Central memory CD4-positive, alpha-beta T cell (primary cell): ENCODE measurements around the gene ADGRV1.

Experiments
- DNase-seq: peaks from one replicate; pipeline ENCODE4 v3.0.0; 2022

ADGRV1 gene

DNA sequence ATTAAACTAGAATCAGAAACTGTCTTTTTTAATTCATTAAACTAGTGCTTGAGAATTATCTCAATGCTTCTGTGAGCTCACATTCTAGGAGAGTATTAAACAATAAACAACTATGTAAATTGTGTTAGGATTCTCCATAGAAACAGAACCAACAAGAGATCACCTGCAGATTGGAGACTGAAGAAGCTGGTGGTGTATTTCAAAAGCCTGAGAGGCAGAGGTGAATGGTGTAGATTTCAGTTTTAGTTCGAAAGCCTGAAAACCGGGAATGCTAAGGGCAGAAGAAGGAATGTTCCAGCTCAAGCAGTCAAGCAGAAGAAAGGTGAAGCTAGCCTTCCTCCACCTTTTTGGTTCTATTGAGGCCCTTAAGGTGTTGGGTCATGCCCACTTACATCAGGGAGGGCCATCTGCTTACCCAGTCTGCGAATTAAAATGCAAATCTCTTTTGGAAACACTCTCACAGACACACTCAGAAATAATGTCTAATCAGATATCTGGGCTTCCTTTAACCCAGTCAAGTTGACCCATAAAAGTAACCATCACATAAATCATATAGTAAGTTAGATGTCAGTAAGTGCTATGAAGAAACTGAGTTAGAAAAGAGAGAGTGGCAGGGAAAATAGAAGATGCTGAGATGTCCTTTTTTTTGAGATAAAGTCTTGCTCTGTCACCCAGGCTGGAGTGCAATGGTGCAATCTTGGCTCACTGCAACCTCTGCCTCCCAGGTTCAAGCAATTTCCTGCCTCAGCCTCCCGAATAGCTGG is 533.1 kb downstream of the ADGRV1 start:
- DNase-seq: no peak

- no peak for DNase-seq
Observed at GRCh38 chr5:91092859-91093783, 534.5 kb downstream of the ADGRV1 start.

- no peak for DNase-seq
Observed at GRCh38 chr5:91095313-91095712, 536.7 kb downstream of the ADGRV1 start.

- DNase-seq: no peak
Observed at GRCh38 chr5:91095786-91096385, 537.3 kb downstream of the ADGRV1 start.

GRCh38 chr5:91098541-91098940 is 539.9 kb downstream of the ADGRV1 start:
- DNase-seq: no peak

DNA sequence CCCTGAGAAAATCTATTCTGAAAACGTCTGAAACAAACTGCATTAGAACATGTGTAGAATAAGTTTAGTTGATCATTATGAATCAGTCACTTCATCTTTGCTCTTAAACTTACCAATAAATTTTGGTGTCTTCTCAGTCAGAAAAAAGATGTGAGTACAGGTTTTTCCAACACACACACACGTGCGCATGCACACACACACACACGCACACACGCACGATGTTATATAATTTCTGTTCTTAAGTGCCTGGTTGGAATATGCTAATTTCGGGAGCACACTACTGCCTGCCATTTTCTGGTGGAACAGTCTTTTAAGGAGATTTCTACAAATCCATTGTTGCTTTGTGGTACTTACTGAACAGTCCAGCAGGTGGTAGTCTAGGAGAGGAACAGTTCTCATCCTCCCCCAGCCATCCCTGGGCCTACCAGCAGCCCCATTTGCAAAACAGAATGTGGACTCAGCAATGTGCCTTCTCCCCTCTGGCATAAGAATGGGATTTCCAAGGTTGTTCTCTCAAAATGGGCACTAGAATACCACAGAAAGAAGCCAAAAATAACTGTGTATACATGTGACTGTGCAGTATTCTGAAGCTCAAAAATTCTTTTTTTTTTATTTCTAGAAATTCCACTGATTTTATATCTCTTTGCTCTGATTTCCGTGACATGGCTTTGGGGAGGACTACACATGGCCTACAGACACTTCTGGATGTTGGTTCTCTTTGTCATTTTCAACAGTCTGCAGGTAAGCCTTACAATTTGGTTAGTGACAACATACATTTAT is 543.2 kb downstream of the ADGRV1 start:
- peak; percentile 18 for DNase-seq

GRCh38 chr5:91103353-91104061 is 544.9 kb downstream of the ADGRV1 start:
- DNase-seq: no peak

GRCh38 chr5:91104062-91104448 is 545.5 kb downstream of the ADGRV1 start:
- DNase-seq: no peak

DNA sequence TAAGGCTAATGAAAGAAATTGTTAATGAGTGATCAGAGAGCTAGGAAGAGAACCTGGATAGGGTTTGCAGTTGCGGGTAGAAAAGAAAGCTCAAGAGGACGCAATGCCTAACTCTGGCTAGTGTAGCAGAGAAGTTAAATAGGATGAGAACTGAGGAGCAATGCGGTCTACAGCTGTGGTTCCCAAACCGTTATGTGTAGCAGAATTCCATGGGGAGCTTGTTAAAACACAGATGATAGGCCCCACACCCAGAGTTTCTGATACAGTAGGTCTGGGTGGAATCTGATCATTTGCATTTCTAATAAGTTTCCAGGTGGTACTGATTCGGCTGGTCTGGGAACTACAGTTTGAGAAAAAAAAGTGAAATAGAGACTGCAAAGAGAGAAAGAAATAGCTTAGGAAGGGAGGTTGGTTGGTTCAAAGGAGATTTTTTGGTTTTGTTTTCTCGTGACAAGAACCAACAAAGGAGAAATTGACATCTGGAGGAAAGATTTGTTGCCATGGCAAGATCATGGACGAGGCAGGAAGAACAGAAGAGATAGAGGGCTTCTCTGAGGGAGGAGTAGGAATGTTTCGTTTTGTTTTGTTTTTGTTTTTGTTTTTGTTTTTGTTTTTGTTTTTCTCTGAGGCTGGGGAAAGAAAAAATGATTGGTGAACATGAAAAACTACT is 548.4 kb downstream of the ADGRV1 start:
- no peak for DNase-seq

GRCh38 chr5:91109634-91110033 is 551.0 kb downstream of the ADGRV1 start:
- DNase-seq: no peak

DNA sequence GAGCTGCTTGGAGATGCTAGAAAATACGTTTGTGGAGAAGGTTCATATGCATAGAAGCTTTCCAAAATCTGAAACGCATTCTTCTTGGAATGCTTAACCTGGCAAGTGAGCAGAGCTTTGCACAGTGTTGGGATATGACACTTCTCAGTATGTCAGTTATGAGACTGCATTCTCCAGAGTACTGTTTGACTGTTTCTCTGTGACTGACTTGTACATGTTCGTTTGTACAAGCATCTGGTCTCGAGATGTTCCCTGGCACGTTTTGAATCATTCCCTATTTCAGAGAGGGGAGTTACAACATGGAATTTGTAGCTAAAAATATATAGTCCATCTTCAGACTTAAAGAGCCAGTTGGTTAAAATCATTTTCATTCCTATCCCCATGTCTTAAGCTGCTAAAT is 552.1 kb downstream of the ADGRV1 start:
- DNase-seq: no peak

DNA sequence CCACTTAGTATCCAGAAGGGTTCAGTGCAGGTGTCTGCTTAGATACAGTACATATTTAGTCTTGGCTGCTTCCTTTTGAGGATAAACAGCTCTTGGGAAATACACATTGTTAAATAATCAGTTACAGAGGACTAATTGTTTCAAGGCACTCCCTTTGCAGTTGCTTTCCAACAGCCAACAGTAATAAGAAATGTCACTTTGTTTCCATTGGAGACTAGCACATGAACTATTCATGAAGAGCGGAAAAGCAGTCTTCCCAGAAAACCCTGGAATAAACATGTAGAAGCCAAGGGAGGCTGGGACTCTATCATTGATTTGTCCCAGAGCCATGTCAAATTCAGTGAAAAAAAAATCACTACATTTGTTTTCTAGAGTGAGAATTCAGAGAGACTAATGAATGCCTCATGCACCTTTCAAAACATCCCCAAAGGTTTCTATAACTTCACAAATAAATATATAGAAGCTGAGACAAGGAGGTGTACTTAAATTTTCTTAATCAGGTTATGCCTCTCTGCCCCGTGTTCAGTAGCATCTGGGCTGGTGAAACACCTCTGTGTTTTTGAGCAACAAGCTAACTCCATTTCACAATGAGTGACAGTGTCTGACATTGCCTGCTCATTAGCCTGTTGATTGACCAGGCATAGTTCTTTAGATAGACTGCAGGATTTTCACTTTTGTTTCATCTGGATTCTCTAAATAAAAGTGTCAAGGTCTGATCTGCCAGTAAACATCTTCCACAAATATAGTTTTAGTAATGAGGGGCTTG is 553.1 kb downstream of the ADGRV1 start:
- DNase-seq: no peak

- no peak for DNase-seq
Observed at GRCh38 chr5:91114658-91115057, 556.1 kb downstream of the ADGRV1 start.

- no peak for DNase-seq
Observed at GRCh38 chr5:91118354-91118753, 559.8 kb downstream of the ADGRV1 start.

- no peak for DNase-seq
Observed at GRCh38 chr5:91118796-91119195, 560.2 kb downstream of the ADGRV1 start.

DNA sequence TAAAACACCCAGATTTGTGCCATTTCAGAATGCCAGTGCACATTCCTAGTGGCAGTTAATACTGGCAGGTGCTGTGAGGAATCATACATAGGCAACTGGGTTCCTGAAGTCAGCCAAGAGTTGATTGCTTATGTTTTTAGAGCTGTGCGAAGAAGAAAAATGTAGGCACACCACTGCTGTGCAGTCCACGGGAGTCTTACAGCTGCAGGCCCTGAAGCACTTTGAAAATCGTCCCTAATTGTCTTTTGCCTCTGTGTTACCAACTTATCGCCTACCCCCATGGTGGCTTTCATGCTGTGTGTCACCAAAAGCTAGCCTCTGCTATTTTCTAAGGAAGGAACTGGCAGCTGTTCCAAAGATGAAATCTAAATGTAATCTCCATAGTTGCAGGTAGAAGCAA is 560.6 kb downstream of the ADGRV1 start:
- DNase-seq: no peak

GRCh38 chr5:91119981-91120850 is 561.6 kb downstream of the ADGRV1 start:
- no peak for DNase-seq

- no peak for DNase-seq
Observed at GRCh38 chr5:91121347-91121993, 562.9 kb downstream of the ADGRV1 start.

GRCh38 chr5:91122651-91123050 is 564.1 kb downstream of the ADGRV1 start:
- no peak for DNase-seq
